H9 (cell line): Measurements from ENCODE around the gene NODAL. TPM values are rescaled to one million over a fixed set of nuclear protein-coding genes. Genes with fewer than 3 reads are reported as not detected.

Experiments
- DNase-seq: peaks from one replicate; pipeline ENCODE4 v3.0.0-alpha.2; 2017
- H2AFZ ChIP-seq: one replicate; pipeline ENCODE4 v1.6.1; 2013; ENCODE audit warnings: mild to moderate bottlenecking, low read length, control low read depth, moderate library complexity
- H2AK5ac ChIP-seq: 2 replicates; pipeline ENCODE4 v1.6.1; 2013; ENCODE audit warnings: low read length, control low read depth, mixed read lengths; ENCODE audit not compliant: insufficient read length
- H2BK120ac ChIP-seq: one replicate; pipeline ENCODE4 v1.6.1; 2013; ENCODE audit warnings: low read depth, mild to moderate bottlenecking, low read length, control low read depth, inconsistent platforms; ENCODE audit not compliant: poor library complexity, severe bottlenecking
- H2BK12ac ChIP-seq: 2 replicates; pipeline ENCODE4 v1.6.1; 2013; ENCODE audit warnings: low read length, control low read depth, mixed read lengths, low read depth; ENCODE audit not compliant: insufficient read length
- H2BK15ac ChIP-seq: 2 replicates; pipeline ENCODE4 v1.6.1; 2013; ENCODE audit warnings: low read depth, low read length, control low read depth
- H2BK20ac ChIP-seq: one replicate; pipeline ENCODE4 v1.6.1; 2013; ENCODE audit warnings: low read depth, mild to moderate bottlenecking, low read length, control low read depth, inconsistent platforms; ENCODE audit not compliant: poor library complexity, severe bottlenecking
- H2BK5ac ChIP-seq: 2 replicates; pipeline ENCODE4 v1.6.1; 2013; ENCODE audit warnings: low read length, control low read depth, mixed read lengths; ENCODE audit not compliant: insufficient read length
- H3K14ac ChIP-seq: 2 replicates; pipeline ENCODE4 v1.6.1; 2013; ENCODE audit warnings: low read length, control low read depth; ENCODE audit not compliant: insufficient read depth
- H3K18ac ChIP-seq: 2 replicates; pipeline ENCODE4 v1.6.1; 2013; ENCODE audit warnings: low read depth, mild to moderate bottlenecking, mixed read lengths, low read length, control low read depth; ENCODE audit not compliant: insufficient read length
- H3K23ac ChIP-seq: 2 replicates; pipeline ENCODE4 v1.6.1; 2013; ENCODE audit warnings: low read length, control low read depth, mixed read lengths, low read depth; ENCODE audit not compliant: insufficient read length
- H3K23me2 ChIP-seq: 2 replicates; pipeline ENCODE4 v1.6.1; 2013; ENCODE audit warnings: low read depth, mild to moderate bottlenecking, mixed read lengths, low read length, control low read depth; ENCODE audit not compliant: insufficient read length, poor library complexity, severe bottlenecking
- H3K27ac ChIP-seq: 2 replicates; pipeline ENCODE4 v1.5.1; 2013; ENCODE audit warnings: low read length, control low read depth, mixed read lengths, low read depth; ENCODE audit not compliant: insufficient read length
- H3K27me3 ChIP-seq: 2 replicates; pipeline ENCODE4 v1.6.1; 2013; ENCODE audit warnings: low read length, control low read depth, inconsistent platforms; ENCODE audit not compliant: insufficient read depth
- H3K4ac ChIP-seq: 2 replicates; pipeline ENCODE4 v1.6.1; 2013; ENCODE audit warnings: low read depth, mild to moderate bottlenecking, control low read depth, inconsistent platforms, low read length, moderate library complexity
- H3K4me1 ChIP-seq: 2 replicates; pipeline ENCODE4 v1.6.1; 2013; ENCODE audit warnings: low read length, control low read depth, inconsistent platforms; ENCODE audit not compliant: insufficient read depth
- H3K4me2 ChIP-seq: 2 replicates; pipeline ENCODE4 v1.6.1; 2013; ENCODE audit warnings: low read length, control low read depth, mixed read lengths; ENCODE audit not compliant: insufficient read length, insufficient read depth
- H3K56ac ChIP-seq: 2 replicates; pipeline ENCODE4 v1.6.1; 2013; ENCODE audit warnings: low read depth, mild to moderate bottlenecking, mixed read lengths, low read length, control low read depth; ENCODE audit not compliant: insufficient read length
- H3K79me1 ChIP-seq: 2 replicates; pipeline ENCODE4 v1.6.1; 2013; ENCODE audit warnings: low read depth, mild to moderate bottlenecking, moderate library complexity, low read length, control low read depth, inconsistent platforms; ENCODE audit not compliant: insufficient read depth, poor library complexity, severe bottlenecking
- H3K79me2 ChIP-seq: 2 replicates; pipeline ENCODE4 v1.6.1; 2013; ENCODE audit warnings: low read length, control low read depth, inconsistent platforms; ENCODE audit not compliant: insufficient read depth
- H3K9ac ChIP-seq: 2 replicates; pipeline ENCODE4 v1.6.1; 2013; ENCODE audit warnings: low read length, control low read depth, mixed read lengths; ENCODE audit not compliant: insufficient read length; ENCODE audit errors: extremely low read depth
- H3K9me3 ChIP-seq: one replicate; pipeline ENCODE4 v1.6.1; 2013; ENCODE audit warnings: low read depth, low read length, inconsistent platforms; ENCODE audit not compliant: control insufficient read depth
- H3T11ph ChIP-seq: one replicate; pipeline ENCODE4 v1.6.1; 2013; ENCODE audit warnings: mild to moderate bottlenecking, low read length, control low read depth, inconsistent platforms
- H4K20me1 ChIP-seq: one replicate; pipeline ENCODE4 v1.6.1; 2013; ENCODE audit not compliant: control insufficient read depth, insufficient read length, insufficient read depth
- H4K5ac ChIP-seq: 2 replicates; pipeline ENCODE4 v1.6.1; 2013; ENCODE audit warnings: low read depth, mild to moderate bottlenecking, mixed read lengths, low read length, control low read depth; ENCODE audit not compliant: insufficient read length
- H4K8ac ChIP-seq: replicated peaks from 2 replicates; pipeline ENCODE4 v1.6.1; 2013; ENCODE audit warnings: low read length, control low read depth, mixed read lengths, low read depth; ENCODE audit not compliant: insufficient read length
- H4K91ac ChIP-seq: 2 replicates; pipeline ENCODE4 v1.6.1; 2013; ENCODE audit warnings: low read depth, mild to moderate bottlenecking, moderate library complexity, mixed read lengths, low read length, control low read depth; ENCODE audit not compliant: insufficient read length
- H3K27ac Mint-ChIP-seq, 3 experiments: 2 replicates in 2 of 3; 3 replicates in 1 of 3; pipeline ENCODE4 v1.8.0; 2020 to 2021; ENCODE audit warnings: mixed read lengths in 3 of 3, mild to moderate bottlenecking in 1 of 3, moderate library complexity in 1 of 3
- H3K27me3 Mint-ChIP-seq: 2 replicates; pipeline ENCODE4 v1.8.0; 2021; ENCODE audit warnings: low read depth, mild to moderate bottlenecking, moderate library complexity, mixed read lengths
- H3K36me3 Mint-ChIP-seq, 3 experiments: 2 replicates in 2 of 3; 3 replicates in 1 of 3; pipeline ENCODE4 v1.8.0; 2020 to 2021; ENCODE audit warnings: low read depth in 3 of 3, mixed read lengths in 3 of 3; ENCODE audit not compliant: insufficient read depth in 1 of 3
- H3K4me1 Mint-ChIP-seq, 2 experiments: 2 replicates each; pipeline ENCODE4 v1.8.0; 2020; ENCODE audit warnings: mixed read lengths in 2 of 2
- H3K4me3 Mint-ChIP-seq, 2 experiments: 2 replicates in 1 of 2; 3 replicates in 1 of 2; pipeline ENCODE4 v1.8.0; 2020 to 2021; ENCODE audit warnings: mild to moderate bottlenecking in 2 of 2, mixed read lengths in 2 of 2, moderate library complexity in 1 of 2
- H3K9me3 Mint-ChIP-seq, 2 experiments: 2 replicates in 1 of 2; 3 replicates in 1 of 2; pipeline ENCODE4 v1.8.0; 2020; ENCODE audit warnings: mild to moderate bottlenecking in 2 of 2, mixed read lengths in 2 of 2, moderate library complexity in 1 of 2
- CTCF ChIP-seq: fragments of 200-600 bp; sonication (generic); conservative IDR thresholded peaks from 3 replicates; pipeline ENCODE4 v1.8.0; 2021; ENCODE audit warnings: antibody characterized with exemption, mild to moderate bottlenecking
- WGBS: extraction: QIAGEN DNeasy Blood & Tissue Kit; methylation state at CpG from one replicate; pipeline ENCODE4 v1.1.7; 2013; ENCODE audit warnings: missing lambda C conversion rate, low lambda C conversion rate, mixed read lengths; ENCODE audit not compliant: insufficient read length; ENCODE audit errors: extremely low coverage; 5-methylcytosine and 5-hydroxymethylcytosine counted together
- total RNA-seq: library from RNA; stranded (reverse); gene quantifications from 2 replicates; pipeline ENCODE4 v1.2.1, GENCODE V29; 2021

The NODAL gene
- total RNA-seq, 1 experiment from 2014 or later, result 80.7 TPM

- H4K5ac ChIP-seq, result no peak overlapping the region
Measured at GRCh38 chr10:70459774-70460490, 18.5 kb upstream of the NODAL start.

More at GRCh38 chr10:70459774-70460490, 18.5 kb upstream of the NODAL start:
- H3K23ac ChIP-seq, result no peak overlapping the region
- H2BK5ac ChIP-seq, result no peak overlapping the region
- H3T11ph ChIP-seq, result no peak overlapping the region
- H3K27ac ChIP-seq, result no peak overlapping the region
- no peak overlapping the region for H3K4me2 ChIP-seq
- H3K56ac ChIP-seq, result no peak overlapping the region
- no peak overlapping the region for H2AFZ ChIP-seq
- DNase-seq, result peak; percentile 67
- H4K20me1 ChIP-seq, result no peaks in the 10 kb centered on the region
- peak overlapping the region; percentile 51; the same call in 1 of the 2 replicates for H3K14ac ChIP-seq
- H3K27me3 ChIP-seq, result peaks cover 14% of the 10 kb centered on the region; the same call in 1 of the 2 replicates
- Mint-ChIP-seq H3K4me3 (peak overlapping the region; percentile 74; a peak in 3 of 5 replicates), H3K9me3 (no peaks in the 10 kb centered on the region; a peak in 2 of 5 replicates), H3K4me1 (peaks cover 45 to 57% of the 10 kb centered on the region in 2 experiments), H3K36me3 (peaks cover 0 to 8% (median 0%) of the 10 kb centered on the region in 3 experiments; a peak in 2 of 7 replicates), H3K27ac (peak overlapping the region in 1 of 3 experiments; percentile 63; a peak in 4 of 7 replicates), H3K27me3 (peaks cover 61% of the 10 kb centered on the region)
- H3K9me3 ChIP-seq, result no peaks in the 10 kb centered on the region
- H4K91ac ChIP-seq, result no peak overlapping the region
- no peak overlapping the region for H2BK120ac ChIP-seq
- no peak overlapping the region for H4K8ac ChIP-seq
- H2BK15ac ChIP-seq, result no peak overlapping the region
- no peak overlapping the region for H2BK12ac ChIP-seq
- no peak overlapping the region for H2AK5ac ChIP-seq
- peaks cover 14% of the 10 kb centered on the region for H3K23me2 ChIP-seq
- no peak for TF ChIP-seq CTCF
- H3K4ac ChIP-seq, result no peak overlapping the region
- peak overlapping the region; percentile 56 for H3K18ac ChIP-seq
- no peaks in the 10 kb centered on the region for H3K79me1 ChIP-seq
- no CpG with 5 or more reads among the region's 29 CpGs for WGBS
- H3K4me1 ChIP-seq, result peaks cover 13% of the 10 kb centered on the region; the same call in 1 of the 2 replicates
- H2BK20ac ChIP-seq, result no peak overlapping the region
- no peaks in the 10 kb centered on the region for H3K79me2 ChIP-seq
- no peak overlapping the region for H3K9ac ChIP-seq
